Measurements from ENCODE around the gene GSTK1.

GSTK1 gene

DNA sequence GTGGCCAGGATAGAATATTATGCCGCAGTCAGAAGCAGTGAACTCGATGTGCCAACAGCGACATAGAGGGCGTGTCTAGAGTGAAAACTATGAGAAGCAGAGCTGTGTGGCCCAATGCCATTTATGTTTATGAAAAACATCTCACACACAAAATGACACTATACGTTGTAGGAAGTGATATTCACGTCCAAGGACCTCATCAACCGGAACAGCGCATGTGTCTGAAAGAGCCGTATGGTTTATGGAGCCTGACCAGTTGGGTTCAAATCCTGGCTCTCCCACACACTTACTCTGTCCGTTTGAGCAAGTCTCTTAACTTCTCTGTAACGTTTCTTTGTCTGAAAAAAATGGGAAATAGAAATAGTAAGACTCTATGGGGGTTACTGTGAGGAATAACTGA lies 20.9 kb upstream of the GSTK1 start:
- H3F3A ChIP-seq (ENCODE audit: low read depth): no peaks in the 10 kb centered on the region
- no peaks in the 10 kb centered on the region for H3K79me2 ChIP-seq (ENCODE audit: insufficient read depth, low read length)
- H3K4me2 ChIP-seq (ENCODE audit: low read depth, low read length, poor library complexity, severe bottlenecking): no peak overlapping the region
- no peaks in the 10 kb centered on the region for H3K9me2 ChIP-seq (replicated peaks; ENCODE audit: low read depth, low read length)
- TF ChIP-seq, protein P1, sequence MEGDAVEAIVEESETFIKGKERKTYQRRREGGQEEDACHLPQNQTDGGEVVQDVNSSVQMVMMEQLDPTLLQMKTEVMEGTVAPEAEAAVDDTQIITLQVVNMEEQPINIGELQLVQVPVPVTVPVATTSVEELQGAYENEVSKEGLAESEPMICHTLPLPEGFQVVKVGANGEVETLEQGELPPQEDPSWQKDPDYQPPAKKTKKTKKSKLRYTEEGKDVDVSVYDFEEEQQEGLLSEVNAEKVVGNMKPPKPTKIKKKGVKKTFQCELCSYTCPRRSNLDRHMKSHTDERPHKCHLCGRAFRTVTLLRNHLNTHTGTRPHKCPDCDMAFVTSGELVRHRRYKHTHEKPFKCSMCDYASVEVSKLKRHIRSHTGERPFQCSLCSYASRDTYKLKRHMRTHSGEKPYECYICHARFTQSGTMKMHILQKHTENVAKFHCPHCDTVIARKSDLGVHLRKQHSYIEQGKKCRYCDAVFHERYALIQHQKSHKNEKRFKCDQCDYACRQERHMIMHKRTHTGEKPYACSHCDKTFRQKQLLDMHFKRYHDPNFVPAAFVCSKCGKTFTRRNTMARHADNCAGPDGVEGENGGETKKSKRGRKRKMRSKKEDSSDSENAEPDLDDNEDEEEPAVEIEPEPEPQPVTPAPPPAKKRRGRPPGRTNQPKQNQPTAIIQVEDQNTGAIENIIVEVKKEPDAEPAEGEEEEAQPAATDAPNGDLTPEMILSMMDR (conservative IDR thresholded peaks at IDR 0.05; ENCODE audit: low read length): no peak
- no peak for TF ChIP-seq EZH2phosphoT487 (IDR thresholded peaks at IDR 0.05; ENCODE audit: borderline replicate concordance)
- H3K9ac ChIP-seq (ENCODE audit: low read depth, low read length, poor library complexity, severe bottlenecking): no peak overlapping the region
- H3K36me3 ChIP-seq (ENCODE audit: insufficient read depth, low read length): no peaks in the 10 kb centered on the region
- H3K4me3 ChIP-seq (ENCODE audit: low read length, poor library complexity, severe bottlenecking): no peak overlapping the region
- H4K20me1 ChIP-seq (ENCODE audit: insufficient read depth, low read length, poor library complexity, severe bottlenecking): no peaks in the 10 kb centered on the region
- no peaks in the 10 kb centered on the region for H3K27me3 ChIP-seq (ENCODE audit: insufficient read depth, low read length, poor library complexity, severe bottlenecking)
- peaks cover 1% of the 10 kb centered on the region; the same call in 1 of the 2 replicates for H3K9me3 ChIP-seq (ENCODE audit: insufficient read depth, low read depth, low read length)
- H3K4me1 ChIP-seq (ENCODE audit: insufficient read depth, low read length, poor library complexity, severe bottlenecking): peaks cover 28% of the 10 kb centered on the region
- H2AFZ ChIP-seq (ENCODE audit: low read length): no peak overlapping the region

DNA sequence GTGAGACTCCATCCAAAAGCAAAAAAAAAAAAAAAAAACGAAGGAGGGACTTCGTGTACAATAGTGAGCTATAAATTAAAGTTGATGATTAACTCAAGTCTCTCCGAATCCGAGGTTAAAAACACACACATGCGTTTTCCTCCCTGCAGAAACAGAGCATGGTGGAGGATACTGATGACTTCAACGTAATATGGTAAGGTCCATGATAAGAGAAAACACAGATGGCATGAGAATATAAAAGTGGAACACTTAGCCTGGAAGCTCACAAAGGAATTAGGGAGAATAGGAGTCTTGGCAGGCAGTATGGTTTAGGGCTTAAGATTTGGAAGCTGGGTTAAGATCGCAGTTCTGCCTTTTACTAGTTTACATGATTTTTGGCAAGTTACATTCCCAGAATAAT lies 20.1 kb upstream of the GSTK1 start:
- Histone ChIP-seq H3K79me2 (ENCODE audit: insufficient read depth, low read length) (no peaks in the 10 kb centered on the region), H3K9ac (ENCODE audit: low read depth, low read length, poor library complexity, severe bottlenecking) (no peak overlapping the region), H3K9me2 (replicated peaks; ENCODE audit: low read depth, low read length) (no peaks in the 10 kb centered on the region), H3K36me3 (ENCODE audit: insufficient read depth, low read length) (no peaks in the 10 kb centered on the region), H3K27me3 (ENCODE audit: insufficient read depth, low read length, poor library complexity, severe bottlenecking) (no peaks in the 10 kb centered on the region), H3K4me3 (ENCODE audit: low read length, poor library complexity, severe bottlenecking) (no peak overlapping the region), H3K4me1 (ENCODE audit: insufficient read depth, low read length, poor library complexity, severe bottlenecking) (peaks cover 28% of the 10 kb centered on the region), H3F3A (ENCODE audit: low read depth) (no peaks in the 10 kb centered on the region), H4K20me1 (ENCODE audit: insufficient read depth, low read length, poor library complexity, severe bottlenecking) (no peaks in the 10 kb centered on the region), H3K4me2 (ENCODE audit: low read depth, low read length, poor library complexity, severe bottlenecking) (no peak overlapping the region), H2AFZ (ENCODE audit: low read length) (no peak overlapping the region), H3K9me3 (ENCODE audit: insufficient read depth, low read depth, low read length) (no peaks in the 10 kb centered on the region)
- TF ChIP-seq, protein P1 (conservative IDR thresholded peaks at IDR 0.05; ENCODE audit: low read length): no peak
- no peak for TF ChIP-seq EZH2phosphoT487 (IDR thresholded peaks at IDR 0.05; ENCODE audit: borderline replicate concordance)

DNA sequence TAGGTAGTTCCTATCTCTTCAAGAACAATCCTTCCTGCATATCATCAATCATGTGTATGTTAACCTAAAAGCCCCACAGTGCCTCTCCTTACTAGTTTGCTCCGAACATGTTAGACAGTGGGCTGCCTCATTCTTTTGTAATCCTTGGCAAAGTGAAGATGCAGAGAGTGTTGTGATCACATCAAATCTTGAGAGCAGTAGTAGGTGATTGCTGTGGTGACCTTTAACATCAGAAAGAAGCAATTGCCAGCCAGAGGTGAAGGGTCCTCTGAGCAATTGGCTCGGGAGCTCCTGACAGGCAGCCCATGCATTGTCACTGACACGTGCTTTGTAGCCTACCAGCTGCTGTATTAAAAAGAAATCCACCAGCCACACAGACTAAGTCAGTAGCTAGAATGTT lies 19.6 kb upstream of the GSTK1 start:
- Histone ChIP-seq H3K36me3 (ENCODE audit: insufficient read depth, low read length) (no peaks in the 10 kb centered on the region), H3K9ac (ENCODE audit: low read depth, low read length, poor library complexity, severe bottlenecking) (no peak overlapping the region), H3K9me3 (ENCODE audit: insufficient read depth, low read depth, low read length) (no peaks in the 10 kb centered on the region), H3K4me2 (ENCODE audit: low read depth, low read length, poor library complexity, severe bottlenecking) (peak overlapping the region; percentile 19), H2AFZ (ENCODE audit: low read length) (no peak overlapping the region), H3K4me1 (ENCODE audit: insufficient read depth, low read length, poor library complexity, severe bottlenecking) (peaks cover 28% of the 10 kb centered on the region), H3K27me3 (ENCODE audit: insufficient read depth, low read length, poor library complexity, severe bottlenecking) (no peaks in the 10 kb centered on the region), H3F3A (ENCODE audit: low read depth) (no peaks in the 10 kb centered on the region), H4K20me1 (ENCODE audit: insufficient read depth, low read length, poor library complexity, severe bottlenecking) (no peaks in the 10 kb centered on the region), H3K4me3 (ENCODE audit: low read length, poor library complexity, severe bottlenecking) (no peak overlapping the region), H3K9me2 (replicated peaks; ENCODE audit: low read depth, low read length) (no peaks in the 10 kb centered on the region), H3K79me2 (ENCODE audit: insufficient read depth, low read length) (no peaks in the 10 kb centered on the region)
- no peak for TF ChIP-seq EZH2phosphoT487 (IDR thresholded peaks at IDR 0.05; ENCODE audit: borderline replicate concordance)
- TF ChIP-seq, protein P1 (conservative IDR thresholded peaks at IDR 0.05; ENCODE audit: low read length): no peak
